Transverse colon (tissue), 4 donors: Measurements from ENCODE around the gene SYTL5. TPM values are rescaled to one million over a fixed set of nuclear protein-coding genes. Genes with fewer than 3 reads are reported as not detected.

Source experiments
- DNase-seq: peaks from one replicate; pipeline ENCODE4 v3.0.0-alpha.2; 2019
- H3K27ac ChIP-seq, 4 donors: fragments of 200-600 bp; sonication (generic); 2 replicates each; pipeline ENCODE4 v1.5.1; 2016 to 2018; ENCODE audit warnings: inconsistent platforms in 4 of 4
- H3K27me3 ChIP-seq: fragments of 200-600 bp; sonication (generic); 2 replicates; pipeline ENCODE4 v1.5.1; 2017; ENCODE audit warnings: inconsistent platforms
- H3K36me3 ChIP-seq, 4 donors: fragments of 200-600 bp; sonication (generic); 2 replicates each; pipeline ENCODE4 v1.5.1; 2017 to 2019; ENCODE audit warnings: inconsistent platforms in 4 of 4
- H3K4me1 ChIP-seq, 4 donors: fragments of 200-600 bp; sonication (generic); 2 replicates each; pipeline ENCODE4 v1.5.1; 2017 to 2020; ENCODE audit warnings: inconsistent platforms in 4 of 4
- H3K4me3 ChIP-seq, 4 donors: fragments of 200-600 bp; sonication (generic); 1 replicate in 1 of 4; 2 replicates in 3 of 4; pipeline versions ENCODE4 v1.5.1 to v1.6.1; 2017 to 2019; ENCODE audit warnings: inconsistent platforms in 4 of 4
- H3K9me3 ChIP-seq, 2 donors: fragments of 200-600 bp; sonication (generic); 2 replicates each; pipeline ENCODE4 v1.5.1; 2017 to 2019; ENCODE audit warnings: inconsistent platforms in 2 of 2
- CTCF ChIP-seq, 5 experiments: fragments of 200-600 bp in 3 of 5; fragments of 450-650 bp in 2 of 5; sonication (generic) in 3 of 5; IDR thresholded peaks; 1 replicate in 2 of 5; 2 replicates in 3 of 5; pipeline ENCODE4 v1.5.1; 2016 to 2017; ENCODE audit warnings: antibody characterized with exemption in 5 of 5, inconsistent platforms in 3 of 5, mild to moderate bottlenecking in 2 of 5, moderate library complexity in 1 of 5
- EP300 ChIP-seq: sonication (generic); formaldehyde crosslinking; IDR thresholded peaks from one replicate; pipeline ENCODE4 v1.6.1; 2017; ENCODE audit warnings: antibody characterized with exemption, low read depth
- POLR2A ChIP-seq: fragments of 450-650 bp; IDR thresholded peaks from one replicate; pipeline ENCODE4 v1.6.1; 2016; ENCODE audit warnings: antibody characterized with exemption, mild to moderate bottlenecking, moderate library complexity
- POLR2AphosphoS5 ChIP-seq, 3 donors: sonication (generic); formaldehyde crosslinking; IDR thresholded peaks; one replicate each; pipeline ENCODE4 v1.6.1; 2016; ENCODE audit warnings: antibody characterized with exemption in 3 of 3
- WGBS, 2 donors: methylation state at CpG; one replicate each; pipeline ENCODE4 v1.1.5; 2018; ENCODE audit warnings: low coverage in 1 of 2; 5-methylcytosine and 5-hydroxymethylcytosine counted together
- in situ Hi-C, 4 donors: fragments of 200-750 bp; cut with MboI; loops; one replicate each; pipeline versions ENCODE4 v1.15.0 to v1.15.1; 2017; ENCODE audit warnings: low sequenced_read_pairs in 3 of 4, low pct_ligation_motif_present in 1 of 4, low pct_unique_long_range_greater_than_20kb in 1 of 4
- intact Hi-C: fragments of 100-400 bp; cut with DNase I; formaldehyde crosslinking; loops from one replicate; pipeline ENCODE4 v1.15.1; 2023; ENCODE audit warnings: low total_unique reads
- total RNA-seq, 4 donors: library from RNA; depleted of rRNA; stranded (reverse); fragments of >200 nt; gene quantifications; one replicate each; pipeline ENCODE4 v1.1.0, GENCODE V29; 2016

Gene SYTL5
- total RNA-seq, 4 donors from 2014 or later: 0.60 to 8.1 (median 5.5) TPM

GRCh38 chrX:38052096-38052495 is 45.7 kb downstream of the SYTL5 start:
- no peak for DNase-seq
- Histone ChIP-seq H3K27me3 (no peaks in the 10 kb centered on the region), H3K27ac (no peak overlapping the region), H3K4me3 (no peak overlapping the region), H3K36me3 (no peaks in the 10 kb centered on the region), H3K9me3 (no peaks in the 10 kb centered on the region), H3K4me1 (no peaks in the 10 kb centered on the region)
- TF ChIP-seq POLR2A: no peak
- no peak for TF ChIP-seq EP300
- TF ChIP-seq CTCF (IDR thresholded peaks at IDR 0.05): no peak
- no peak for TF ChIP-seq POLR2AphosphoS5 (IDR thresholded peaks at IDR 0.05)
- intact Hi-C loops: no loop called here
- WGBS, 2 donors: 54% methylated on average over 1 of the region's 1 CpG; no CpG with 5 or more reads in 1 of the 2 donors
- in situ Hi-C loops: no loop called here

- WGBS, 2 donors: 52 to 60% methylated on average over 2 to 4 of the region's 4 CpGs
- TF ChIP-seq EP300 (no peak), POLR2AphosphoS5 (IDR thresholded peaks at IDR 0.05) (no peak), POLR2A (no peak), CTCF (IDR thresholded peaks at IDR 0.05) (no peak)
- Histone ChIP-seq H3K36me3 (no peaks in the 10 kb centered on the region), H3K4me3 (no peak overlapping the region), H3K4me1 (no peaks in the 10 kb centered on the region), H3K27ac (no peak overlapping the region), H3K9me3 (no peaks in the 10 kb centered on the region), H3K27me3 (no peaks in the 10 kb centered on the region)
- intact Hi-C loops (no loop called here), in situ Hi-C loops (no loop called here)
- no peak for DNase-seq
These were observed 49.0 kb downstream of the SYTL5 start for GRCh38 chrX:38055170-38055847.

- Histone ChIP-seq H3K36me3 (no peaks in the 10 kb centered on the region), H3K27ac (no peak overlapping the region), H3K9me3 (no peaks in the 10 kb centered on the region), H3K4me1 (no peaks in the 10 kb centered on the region), H3K27me3 (no peaks in the 10 kb centered on the region), H3K4me3 (no peak overlapping the region)
- TF ChIP-seq POLR2AphosphoS5 (IDR thresholded peaks at IDR 0.05): no peak
- no peak for TF ChIP-seq POLR2A
- no peak for DNase-seq
- intact Hi-C loops (no loop called here), in situ Hi-C loops (no loop called here)
- WGBS, 2 donors: 68 to 95% methylated on average over 2 of the region's 2 CpGs
These were observed 54.1 kb downstream of the SYTL5 start for GRCh38 chrX:38060331-38060878.

GRCh38 chrX:38061335-38061734 is 55.0 kb downstream of the SYTL5 start:
- WGBS, 2 donors: 22 to 28% methylated on average over 2 of the region's 2 CpGs
- H3K4me1 ChIP-seq: no peaks in the 10 kb centered on the region
- intact Hi-C loops: no loop called here
- H3K36me3 ChIP-seq: no peaks in the 10 kb centered on the region
- DNase-seq: no peak
- in situ Hi-C loops: no loop called here
- TF ChIP-seq EP300 (no peak), POLR2AphosphoS5 (IDR thresholded peaks at IDR 0.05) (peak in 2 of 3 donors; percentile 43 to 59), CTCF (IDR thresholded peaks at IDR 0.05) (no peak)
- no peak overlapping the region for H3K4me3 ChIP-seq
- H3K27me3 ChIP-seq: no peaks in the 10 kb centered on the region
- H3K27ac ChIP-seq: peak overlapping the region in 1 of 4 donors; percentile 37
- H3K9me3 ChIP-seq: no peaks in the 10 kb centered on the region

GRCh38 chrX:38066934-38067333 is 60.6 kb downstream of the SYTL5 start:
- no peaks in the 10 kb centered on the region for H3K27me3 ChIP-seq
- H3K27ac ChIP-seq: no peak overlapping the region
- in situ Hi-C loops: no loop called here
- H3K4me3 ChIP-seq: no peak overlapping the region
- H3K9me3 ChIP-seq: no peaks in the 10 kb centered on the region
- no peak for DNase-seq
- WGBS, 2 donors: 67 to 75% methylated on average over 1 to 2 of the region's 2 CpGs
- intact Hi-C loops: no loop called here
- TF ChIP-seq POLR2A (no peak), EP300 (no peak), POLR2AphosphoS5 (IDR thresholded peaks at IDR 0.05) (no peak), CTCF (IDR thresholded peaks at IDR 0.05) (no peak)
- no peaks in the 10 kb centered on the region for H3K4me1 ChIP-seq
- H3K36me3 ChIP-seq: no peaks in the 10 kb centered on the region
